Fibroblast of mammary gland (primary cell): ENCODE data around the gene KIF16B.

Source experiments
- DNase-seq: peaks from one replicate; pipeline ENCODE4 v3.0.0-alpha.2; 2010; ENCODE audit warnings: low read depth
- H3K4me3 ChIP-seq: 2 replicates; pipeline ENCODE4 v1.5.1; 2011; ENCODE audit warnings: low read depth, mild to moderate bottlenecking, low read length, moderate library complexity; ENCODE audit not compliant: control insufficient read depth
- CTCF ChIP-seq: conservative IDR thresholded peaks from 2 replicates; pipeline ENCODE4 v1.5.1; 2011; ENCODE audit warnings: low read depth, low read length, inconsistent platforms; ENCODE audit not compliant: control insufficient read depth, insufficient read depth

Gene KIF16B

GRCh38 chr20:16434062-16434664 lies 139.1 kb downstream of the KIF16B start:
- DNase-seq, result peak; percentile 51
- peak; percentile 74 for TF ChIP-seq CTCF
- no peak overlapping the region for H3K4me3 ChIP-seq

DNA sequence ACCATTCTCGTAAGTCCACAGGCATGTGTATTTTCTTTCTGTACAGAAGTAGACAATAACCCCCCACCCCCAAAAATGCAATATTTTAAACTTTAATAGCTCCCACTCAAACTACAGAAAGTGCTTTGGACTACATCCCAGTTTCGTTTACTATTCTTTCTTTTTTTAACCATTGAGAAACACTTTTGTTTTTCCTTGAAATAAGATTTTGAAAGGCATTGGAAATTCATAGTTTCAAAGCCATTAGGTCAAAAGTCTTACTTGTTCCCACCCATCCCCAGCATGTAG lies 140.0 kb downstream of the KIF16B start:
- no peak for DNase-seq
- TF ChIP-seq CTCF, result no peak
- H3K4me3 ChIP-seq, result no peak overlapping the region

DNA sequence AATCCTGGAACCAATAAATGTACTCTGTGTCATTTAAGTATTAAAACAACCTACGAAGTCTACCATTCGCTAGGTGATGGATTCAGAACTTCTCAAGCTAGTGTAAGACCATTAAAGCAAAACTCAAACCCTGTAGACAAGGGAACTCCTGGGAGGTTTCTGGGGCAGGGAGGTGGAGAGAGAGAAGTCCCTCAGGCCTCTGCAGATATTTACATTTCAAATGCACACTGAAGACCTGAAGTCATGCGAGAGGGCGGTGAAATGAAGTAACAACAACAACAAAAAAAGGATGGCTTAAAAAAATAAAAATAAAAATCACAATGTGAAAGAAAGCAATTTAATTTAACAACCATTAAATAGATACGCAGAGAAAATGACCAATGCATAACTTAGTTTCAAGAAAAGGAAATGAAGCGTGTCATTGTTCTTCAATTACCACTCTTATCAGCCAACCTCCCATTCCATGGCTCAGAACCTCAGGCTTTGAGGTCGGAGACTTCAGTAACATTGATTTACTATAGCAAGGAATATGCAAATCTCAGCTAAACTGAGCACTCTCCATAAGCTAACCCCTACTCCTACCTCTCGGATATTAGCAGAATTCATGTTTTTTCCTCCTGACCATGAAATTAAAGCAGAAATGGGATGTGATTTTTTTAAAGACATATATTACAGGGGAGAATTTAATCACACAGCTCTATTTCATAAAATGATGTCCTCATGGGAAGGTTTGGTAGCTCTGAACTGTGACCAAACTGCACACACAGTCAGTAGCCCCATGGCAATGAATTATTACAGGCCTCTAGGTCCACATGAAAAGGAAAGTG lies 140.6 kb downstream of the KIF16B start:
- no peak for DNase-seq
- H3K4me3 ChIP-seq, result no peak overlapping the region
- no peak for TF ChIP-seq CTCF

DNA sequence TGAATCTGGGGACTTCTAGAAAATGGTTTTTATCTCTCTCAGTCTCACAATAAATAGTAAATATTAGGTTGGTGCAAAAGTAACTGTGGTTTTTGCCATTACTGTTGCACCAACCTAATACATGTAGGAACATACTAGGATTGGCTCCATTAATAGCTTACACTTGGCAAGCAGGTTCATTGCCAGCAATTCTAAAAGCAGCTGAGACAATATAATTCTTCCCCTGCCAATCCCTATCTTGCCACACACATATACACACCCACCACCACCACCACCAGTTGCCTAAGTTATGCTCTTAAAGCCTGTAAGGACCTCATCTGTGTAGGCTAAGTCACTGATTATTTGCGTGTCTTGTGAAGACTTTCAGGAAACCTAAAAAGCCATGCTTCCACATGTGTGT lies 145.1 kb downstream of the KIF16B start:
- no peak overlapping the region for H3K4me3 ChIP-seq
- TF ChIP-seq CTCF, result no peak
- DNase-seq, result no peak

DNA sequence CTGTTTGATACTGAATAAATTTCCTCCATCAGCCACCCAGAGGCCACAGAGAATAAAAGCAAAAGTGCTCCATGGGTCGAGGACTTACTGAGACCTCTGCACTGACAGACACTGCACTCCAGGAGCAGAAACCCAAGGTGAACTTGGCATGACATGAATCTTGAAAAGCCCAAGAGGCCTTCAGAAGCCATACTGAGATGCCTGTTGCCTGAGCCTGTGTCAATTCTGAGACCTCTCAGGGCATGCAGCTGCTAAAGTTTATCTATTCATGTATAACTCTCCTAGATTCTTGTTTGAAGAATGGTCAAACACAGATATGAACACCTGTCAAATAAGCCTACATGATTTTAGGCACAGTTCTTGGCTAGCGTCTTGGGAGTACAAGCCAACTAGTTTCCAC lies 145.7 kb downstream of the KIF16B start:
- no peak overlapping the region for H3K4me3 ChIP-seq
- DNase-seq, result no peak
- no peak for TF ChIP-seq CTCF

- no peak for TF ChIP-seq CTCF
- DNase-seq, result no peak
These were observed 148.5 kb downstream of the KIF16B start for GRCh38 chr20:16424780-16425179.

More at GRCh38 chr20:16424780-16425179, 148.5 kb downstream of the KIF16B start:
- no peak overlapping the region for H3K4me3 ChIP-seq
